ENCODE results near the gene SUFU.
"Not testable (repeated sequence)": the region's sequence is repeated elsewhere in the genome, so short reads cannot be mapped to it uniquely, and the experiment has no call there.

The SUFU gene

GRCh38 chr10:102484021-102484420 lies 19.8 kb upstream of the SUFU start:
- no peak for DNase-seq

GRCh38 chr10:102485093-102485784 lies 18.5 kb upstream of the SUFU start:
- DNase-seq, result no peak

DNA sequence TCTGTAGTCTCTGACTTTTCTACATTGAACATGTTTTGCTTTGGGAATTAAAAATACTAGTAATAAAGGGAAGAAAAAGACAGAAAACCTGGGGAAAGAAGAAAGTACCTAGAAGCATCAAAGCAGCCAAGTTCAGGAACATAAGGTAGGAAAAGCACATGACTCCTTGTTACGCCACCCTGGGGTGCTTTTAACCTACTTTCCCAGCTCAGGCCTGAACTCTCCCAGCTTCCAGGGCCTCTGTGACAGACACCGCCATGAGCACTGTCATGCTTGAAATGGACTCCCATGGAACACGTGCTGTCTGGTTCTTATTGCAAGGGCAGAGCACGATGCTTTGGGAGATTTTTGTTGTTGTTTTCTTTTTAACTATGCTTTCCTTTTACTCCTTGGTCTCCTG lies 12.6 kb upstream of the SUFU start:
- no peak for DNase-seq

DNA sequence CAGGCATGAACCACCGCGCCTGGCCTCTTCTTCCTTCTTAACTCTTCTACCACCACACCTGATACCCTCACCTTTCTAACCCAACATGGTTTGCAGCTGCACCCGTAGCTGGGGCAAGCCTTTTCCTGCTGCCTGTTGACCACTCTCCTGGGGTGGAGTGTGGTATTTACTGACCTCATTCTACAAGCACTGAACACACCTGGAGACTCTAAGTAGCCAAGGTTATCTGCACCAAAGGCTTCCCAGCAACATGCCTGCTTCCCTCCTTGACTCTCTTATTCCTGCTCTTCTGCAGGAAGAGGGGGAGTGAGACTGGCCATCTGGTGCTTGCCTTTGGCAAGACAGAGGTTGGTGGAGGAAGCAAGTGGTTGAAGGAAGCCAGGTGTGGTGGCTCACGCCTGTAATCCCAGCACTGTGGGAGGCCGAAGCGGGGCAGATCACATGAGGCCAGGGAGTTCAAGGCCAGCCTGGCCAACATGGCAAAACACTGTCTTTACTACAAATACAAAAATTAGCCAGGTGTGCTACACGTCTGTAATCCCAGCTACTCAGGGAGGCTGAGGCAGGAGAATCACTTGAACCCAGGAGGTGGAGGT lies 11.3 kb upstream of the SUFU start:
- DNase-seq, result no peak

DNA sequence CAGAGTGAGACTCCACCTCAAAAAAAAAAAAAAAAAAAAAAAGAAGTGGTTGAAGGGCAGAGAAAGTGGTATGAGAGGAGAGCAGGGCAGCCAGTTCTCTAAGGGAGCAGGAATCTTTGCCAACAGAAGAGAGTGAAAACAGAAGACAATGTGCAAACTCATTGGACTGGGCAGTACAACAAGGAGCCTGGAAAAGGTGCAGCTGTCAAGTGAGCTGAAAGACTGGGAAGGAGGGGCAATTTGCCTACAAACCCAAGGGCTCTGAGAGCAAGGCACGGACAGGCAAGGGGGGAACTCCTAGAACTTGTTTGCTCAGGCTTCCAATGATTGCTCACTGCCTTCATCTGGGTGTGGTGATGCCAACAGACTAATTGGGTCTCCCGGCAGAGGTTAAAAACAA lies 10.8 kb upstream of the SUFU start:
- no peak for DNase-seq

DNA sequence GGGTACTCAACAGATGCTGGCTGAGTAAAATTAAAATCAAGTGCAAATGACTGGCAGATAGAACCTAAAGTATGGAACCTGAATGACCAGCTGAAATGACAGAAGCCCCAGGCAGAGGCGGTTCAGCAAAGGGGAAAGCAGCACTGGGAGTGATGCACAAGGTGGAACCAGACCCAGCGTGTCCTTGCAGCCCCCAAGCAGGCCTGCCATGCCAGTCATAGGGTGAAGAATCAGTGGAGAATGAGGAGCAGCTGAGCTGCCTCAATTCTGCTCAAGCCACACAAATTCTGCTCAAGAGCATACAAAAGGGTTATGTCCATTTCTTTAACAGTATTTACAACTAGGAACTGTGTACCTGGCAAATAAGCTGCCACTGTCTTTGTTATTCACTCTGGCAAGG lies 10.0 kb upstream of the SUFU start:
- no peak for DNase-seq

GRCh38 chr10:102497545-102497944 lies 6.2 kb upstream of the SUFU start:
- DNase-seq, result no peak

DNA sequence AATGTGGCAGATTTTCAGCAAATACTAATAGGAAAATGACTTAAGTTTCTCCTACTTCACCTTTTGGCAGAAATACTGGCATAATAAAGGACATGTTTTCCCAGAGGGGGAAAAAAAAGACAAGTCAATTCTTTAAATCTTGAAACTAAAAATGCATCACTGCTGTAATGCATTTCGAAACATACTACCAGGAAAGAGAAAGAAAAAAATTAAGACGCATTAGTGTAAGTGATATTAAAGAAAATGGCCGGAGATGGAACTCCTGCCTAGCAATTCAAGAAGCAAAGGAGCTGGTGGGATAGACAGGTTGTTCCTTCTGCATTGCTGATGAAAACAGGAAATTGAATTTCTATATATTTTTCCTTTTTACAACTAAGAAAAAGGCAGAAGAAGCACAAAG lies 4.4 kb upstream of the SUFU start:
- DNase-seq, result no peak

- not testable (repeated sequence) for DNase-seq
Measured at GRCh38 chr10:102500686-102501085, 3.1 kb upstream of the SUFU start.

DNA sequence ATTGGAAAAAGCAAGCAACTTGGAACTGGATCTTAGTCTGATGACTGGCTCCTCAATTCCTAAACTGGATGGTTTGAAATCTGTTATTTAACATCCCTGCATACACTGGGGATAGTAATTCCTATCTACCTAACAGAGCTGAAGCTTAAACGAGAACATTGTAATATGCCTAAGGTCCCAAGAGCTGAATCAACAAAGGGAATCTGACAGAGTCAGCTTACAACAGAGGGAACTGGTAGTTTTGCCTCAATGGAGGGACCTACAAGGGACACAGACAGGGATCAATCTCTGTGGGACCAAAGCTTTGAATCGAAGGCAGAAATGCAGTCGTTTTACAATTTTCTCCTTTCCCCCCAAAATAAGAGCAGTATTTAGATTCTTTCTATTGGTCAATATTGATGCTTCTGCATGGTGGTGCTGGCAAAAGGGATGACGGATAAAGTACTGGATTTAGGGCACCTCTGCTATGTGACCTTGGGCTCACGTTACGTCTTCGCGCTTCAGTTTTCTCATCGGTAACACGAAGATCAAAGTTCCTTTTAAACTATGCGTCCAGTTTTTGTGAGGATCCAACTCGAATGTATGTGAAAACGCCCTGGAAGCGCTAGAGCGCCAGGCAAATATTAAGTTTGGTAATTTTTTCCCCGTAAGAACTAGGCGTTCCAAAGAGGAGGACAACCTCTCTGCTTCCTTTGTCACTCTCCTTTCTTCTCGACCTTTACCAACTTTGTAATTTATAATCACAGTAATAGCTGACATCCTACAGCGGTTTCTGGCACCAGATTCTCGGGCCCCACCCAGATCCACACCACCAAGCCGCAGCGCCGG lies 2.4 kb upstream of the SUFU start:
- DNase-seq, result no peak

DNA sequence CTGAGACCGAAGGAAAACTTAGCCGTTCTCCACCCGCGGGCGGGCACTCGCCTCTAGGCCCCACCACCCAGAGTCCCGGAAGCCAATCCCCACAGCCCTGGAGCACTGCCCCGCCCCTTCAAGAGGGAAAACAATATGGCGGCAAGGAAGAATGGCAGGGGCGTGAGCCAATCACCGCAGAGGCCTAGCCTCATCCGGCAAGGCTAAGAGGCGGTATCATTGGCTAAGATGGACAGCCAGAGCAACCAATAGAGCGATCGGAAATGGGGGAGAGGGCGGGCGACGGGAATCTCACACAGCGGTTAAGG lies 1.8 kb upstream of the SUFU start:
- peak; percentile 95 for DNase-seq

- DNase-seq, result peak; percentile 98
Measured at GRCh38 chr10:102502337-102503151, 1.2 kb upstream of the SUFU start, which contains the start of gene ACTR1A. Gene ACTR1A (minus strand): TSS chr10:102502712. CDS start chr10:102502647, 65 bp downstream.

GRCh38 chr10:102504179-102504975 lies 605 bp downstream of the SUFU start:
- no peak for DNase-seq

GRCh38 chr10:102504976-102505300 lies 1.2 kb downstream of the SUFU start:
- no peak for DNase-seq

GRCh38 chr10:102505462-102506115 lies 1.8 kb downstream of the SUFU start:
- DNase-seq, result no peak

DNA sequence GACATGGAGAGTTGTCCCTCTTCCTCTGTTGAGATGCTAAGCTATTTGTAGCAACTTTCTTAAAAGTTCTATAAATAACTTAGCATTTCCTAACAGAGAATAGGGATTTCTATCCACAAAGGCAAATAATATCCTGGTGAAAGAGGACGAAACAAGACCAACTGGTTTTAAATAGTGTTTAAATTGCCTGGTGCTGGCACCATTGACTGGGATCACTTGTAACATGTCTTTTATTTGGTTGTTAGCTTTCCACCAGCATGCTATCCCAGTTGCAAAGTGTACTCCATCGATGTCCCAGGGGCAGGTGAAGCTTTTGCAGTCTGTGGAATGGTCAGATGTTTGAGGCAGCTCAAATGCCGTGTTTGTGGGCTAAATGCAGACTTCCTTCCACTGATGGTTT lies 3.7 kb downstream of the SUFU start:
- no peak for DNase-seq

DNA sequence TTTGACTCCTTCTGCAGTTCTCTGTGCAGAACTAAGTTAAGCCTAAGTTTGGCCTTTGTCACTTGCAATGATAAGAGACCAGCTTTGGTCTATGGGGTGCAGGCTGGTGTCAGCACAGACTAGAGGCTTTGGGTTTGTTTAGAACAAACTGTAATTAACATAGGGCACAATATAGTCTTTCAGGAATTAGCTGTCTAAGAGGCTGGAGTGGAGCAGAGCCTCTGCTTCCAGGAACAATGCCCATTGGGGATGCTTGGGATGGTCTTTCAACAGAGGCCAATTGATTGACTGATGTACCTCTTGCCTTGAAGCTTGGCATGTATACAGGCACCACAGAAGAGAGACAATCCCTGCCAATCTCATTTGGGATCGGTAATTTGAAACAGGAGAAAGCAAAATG lies 4.7 kb downstream of the SUFU start:
- no peak for DNase-seq

- DNase-seq, result no peak
Measured at GRCh38 chr10:102509387-102509786, 5.6 kb downstream of the SUFU start.

- DNase-seq, result no peak
Measured at GRCh38 chr10:102511583-102512274, 8.0 kb downstream of the SUFU start.

- DNase-seq, result no peak
Measured at GRCh38 chr10:102514487-102515311, 10.9 kb downstream of the SUFU start.
